HUDEP-2 (cell line): Measurements from ENCODE around the gene LYZL4.

Source experiments
- DNase-seq, 76 experiments: peaks; one replicate each; lab custom pipeline; 2025; ENCODE audit not compliant: unreplicated experiment in 76 of 76; lab: John Stamatoyannopoulos, UW

LYZL4 gene, protein sequence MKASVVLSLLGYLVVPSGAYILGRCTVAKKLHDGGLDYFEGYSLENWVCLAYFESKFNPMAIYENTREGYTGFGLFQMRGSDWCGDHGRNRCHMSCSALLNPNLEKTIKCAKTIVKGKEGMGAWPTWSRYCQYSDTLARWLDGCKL

DNA sequence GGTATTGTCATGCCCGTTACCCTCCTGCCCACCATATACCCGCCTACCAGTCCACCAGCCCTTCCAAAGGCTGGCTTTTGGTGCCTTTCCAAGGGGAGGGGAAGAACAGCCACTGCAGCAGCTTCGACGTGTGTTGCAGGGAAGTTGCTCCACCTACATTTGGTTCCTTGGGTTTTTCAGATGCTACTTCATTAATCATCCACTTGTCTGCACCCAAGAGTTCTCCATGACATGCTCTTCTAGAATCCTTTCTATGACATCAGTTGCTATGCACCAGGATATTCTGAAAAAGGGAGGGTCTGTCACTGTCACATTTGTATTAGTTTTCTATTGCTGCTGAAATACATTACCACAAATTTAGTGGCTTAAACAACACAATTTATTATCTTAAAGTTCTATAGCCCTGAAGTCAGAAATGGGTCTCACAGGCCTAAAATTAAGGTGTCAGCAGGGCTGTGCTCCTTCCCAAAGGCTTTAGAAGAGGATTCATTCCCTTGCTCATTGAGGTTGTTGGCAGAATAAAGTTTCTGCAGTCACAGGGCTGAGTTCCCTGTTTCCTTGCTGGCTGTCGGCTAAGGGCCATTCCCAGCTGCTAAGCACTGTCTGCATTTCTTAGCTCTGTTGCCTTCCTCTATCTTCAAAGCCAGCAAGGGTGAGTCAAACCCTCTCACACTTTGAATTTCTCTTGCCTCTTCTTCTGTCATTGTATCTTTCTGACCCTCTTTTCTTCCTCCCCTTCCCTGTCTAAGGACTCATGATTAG lies at the start of gene LYZL4:
TSS of gene LYZL4 (minus strand) at position 241 of the 762 bp plus-strand sequence. CDS start 3,359 bp downstream, outside the sequence.
- no peak for DNase-seq

DNA sequence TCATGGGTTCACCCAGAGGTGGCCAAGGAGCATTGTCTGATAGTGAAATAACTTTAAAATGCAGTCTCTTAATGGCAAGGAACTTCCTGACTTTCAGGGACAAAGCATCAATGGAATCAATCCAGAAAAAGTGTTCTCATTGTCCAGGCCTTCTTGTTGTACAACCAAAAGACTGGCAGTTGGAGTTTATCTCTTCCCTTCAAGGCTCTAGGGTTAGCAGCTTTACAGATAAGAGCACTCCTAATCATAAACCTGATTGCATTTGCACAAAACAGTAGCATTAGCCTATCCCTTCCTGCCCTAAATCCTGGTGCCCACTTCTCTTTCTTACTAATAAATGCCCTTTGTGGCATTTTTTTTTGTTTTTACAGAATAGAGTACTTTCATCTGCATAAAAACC lies 48.7 kb upstream of the LYZL4 start:
- peak in 1 of 76 experiments; percentile 4 for DNase-seq

DNA sequence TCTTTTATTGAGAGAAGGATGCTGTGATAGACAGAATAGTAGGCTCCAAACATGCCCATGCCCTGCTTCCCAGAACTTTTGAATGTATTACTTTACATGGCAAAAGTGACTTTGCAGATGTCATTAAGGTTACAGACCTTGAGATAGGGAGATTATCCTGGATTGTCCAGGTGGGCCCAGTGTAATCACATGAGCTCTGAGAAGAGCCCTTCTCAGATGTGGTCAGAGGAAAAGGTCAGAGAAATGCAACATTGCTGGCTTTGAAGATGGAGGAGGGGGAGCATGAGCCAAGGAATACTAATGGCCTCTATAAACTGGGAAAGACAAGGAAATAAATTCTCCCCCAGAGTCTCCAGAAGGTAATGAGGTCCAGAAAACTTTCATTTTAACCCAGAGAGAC lies 45.8 kb upstream of the LYZL4 start:
- DNase-seq = no peak

DNA sequence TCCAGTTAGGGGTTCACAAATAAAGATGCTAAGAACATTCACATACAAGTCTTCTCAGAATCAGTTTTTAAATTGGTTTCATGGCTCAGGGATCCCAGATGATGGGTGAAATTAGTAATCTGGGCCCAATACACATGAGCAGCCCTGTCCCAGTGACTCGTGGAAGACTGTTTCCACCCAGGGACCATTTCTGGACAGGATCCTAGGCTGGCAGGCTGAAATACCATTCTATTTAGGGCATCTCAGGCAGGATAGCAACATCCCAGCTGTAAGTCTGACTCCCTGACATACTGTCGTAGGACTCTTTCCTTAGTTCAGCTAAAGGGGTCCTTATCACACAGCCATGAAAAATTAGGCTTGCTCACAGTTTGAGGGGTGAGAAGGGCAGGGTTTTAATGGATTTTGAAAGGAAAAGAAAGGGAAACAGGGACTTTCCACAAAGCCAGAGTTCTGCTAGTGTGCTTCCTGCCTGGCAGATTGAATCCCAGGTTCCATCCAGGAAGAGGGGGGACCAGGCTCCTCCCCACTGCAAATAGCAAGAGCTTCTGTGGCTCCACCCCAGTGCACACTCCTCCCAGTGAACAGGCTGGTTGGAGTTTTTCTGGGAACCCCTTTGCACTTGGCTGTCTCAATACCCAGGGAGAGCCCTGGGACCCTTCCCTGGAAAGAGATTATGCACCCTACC lies 41.3 kb upstream of the LYZL4 start:
- no peak for DNase-seq

DNA sequence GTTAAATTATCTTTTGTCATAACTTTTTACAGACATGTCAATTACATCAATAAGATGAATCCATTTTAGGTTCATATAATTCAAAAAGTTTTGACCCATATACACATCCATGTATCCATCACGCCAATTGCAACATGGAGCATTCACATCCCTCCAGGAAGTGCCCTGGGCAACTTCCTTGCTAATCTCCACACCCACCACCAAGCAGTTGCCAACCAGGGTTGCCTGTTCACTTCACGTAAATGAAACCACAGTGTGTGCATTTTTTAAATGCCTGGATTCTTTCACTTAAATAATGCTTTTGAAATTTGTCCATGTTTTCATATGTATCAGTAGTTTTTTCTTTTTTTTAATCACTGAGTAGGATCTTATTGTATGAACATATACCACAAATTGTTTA lies 40.7 kb upstream of the LYZL4 start:
- DNase-seq = no peak

DNA sequence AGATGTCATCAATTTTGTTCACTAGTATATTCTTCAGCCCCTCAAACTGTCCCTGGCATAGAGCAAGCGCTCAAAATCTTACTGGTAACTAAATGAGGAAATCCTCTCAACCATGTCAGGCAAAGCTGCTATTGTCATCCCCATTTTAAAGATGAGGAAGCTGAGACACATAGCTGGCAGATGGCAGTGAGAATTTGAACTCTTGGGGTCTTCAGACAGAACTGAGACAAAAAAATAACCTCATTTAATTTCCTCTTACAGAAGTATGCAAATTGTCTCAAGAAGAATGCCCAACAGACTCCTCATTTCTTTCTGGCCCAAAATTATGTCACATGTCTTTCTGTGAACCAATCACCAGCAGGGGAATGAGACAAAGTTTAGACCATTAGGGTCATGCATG lies 40.2 kb upstream of the LYZL4 start:
- DNase-seq = no peak

DNA sequence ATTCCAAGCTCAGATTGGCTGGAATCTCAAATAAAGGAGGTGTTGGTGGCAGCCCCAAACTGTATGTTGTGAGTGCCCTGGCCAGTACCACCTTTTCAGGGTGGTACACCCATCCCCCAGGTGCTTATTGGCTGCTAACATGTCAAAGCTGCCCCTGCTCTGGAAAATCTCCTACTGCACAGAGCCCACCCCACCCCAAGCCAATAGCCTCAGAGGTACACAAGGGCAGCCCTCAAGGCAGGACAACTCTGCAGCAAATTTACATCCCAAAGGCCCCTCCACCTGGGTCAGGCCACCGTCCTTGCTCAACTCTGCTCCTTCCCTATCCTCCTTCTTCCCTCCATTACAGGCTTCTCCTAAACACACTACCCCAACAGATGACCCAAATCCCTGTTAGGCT lies 37.1 kb upstream of the LYZL4 start:
- no peak for DNase-seq

DNA sequence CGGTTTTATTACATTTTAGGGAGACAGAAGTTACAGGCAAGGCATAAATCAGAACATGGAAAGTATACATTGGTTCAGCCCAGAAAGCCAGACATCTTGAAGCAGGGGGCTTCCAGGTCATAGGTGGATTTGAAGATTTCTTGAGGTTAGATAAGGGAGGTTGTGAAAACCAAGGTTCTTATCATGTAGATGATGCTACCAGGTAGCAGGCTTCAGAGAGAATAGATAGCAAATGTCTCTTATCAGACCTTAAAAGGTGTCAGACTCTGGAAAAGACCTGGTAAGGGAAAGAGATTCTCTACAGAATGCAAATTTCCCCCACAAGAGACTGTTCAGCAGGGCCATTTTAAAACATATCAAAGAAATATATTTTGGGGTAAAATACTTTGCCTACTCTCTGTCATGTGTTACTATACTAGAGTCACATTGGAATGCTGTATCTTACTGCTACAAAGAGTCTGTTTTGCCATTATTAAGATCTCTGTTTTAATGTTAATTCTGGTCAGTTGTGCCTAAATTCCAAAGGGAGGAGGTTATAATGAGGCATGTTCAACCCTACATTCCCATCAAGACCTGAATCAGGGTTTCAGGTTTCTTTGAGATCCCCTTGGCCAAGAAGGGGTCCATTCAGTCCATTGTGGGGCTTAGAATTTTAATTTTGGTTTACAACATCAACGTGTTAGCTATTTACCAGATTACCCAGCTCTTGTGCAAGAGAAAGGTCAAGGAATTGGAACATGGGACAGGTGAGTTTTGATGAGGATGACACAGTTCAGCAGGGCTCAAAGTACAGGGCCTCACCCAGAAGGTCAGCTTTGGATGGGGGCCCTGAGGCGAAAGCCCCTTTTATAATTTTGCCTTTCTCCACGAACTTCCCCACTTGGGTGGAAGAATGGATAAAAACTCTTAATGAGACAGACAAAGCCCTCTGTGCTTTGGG lies 36.0 kb upstream of the LYZL4 start:
- no peak for DNase-seq

DNA sequence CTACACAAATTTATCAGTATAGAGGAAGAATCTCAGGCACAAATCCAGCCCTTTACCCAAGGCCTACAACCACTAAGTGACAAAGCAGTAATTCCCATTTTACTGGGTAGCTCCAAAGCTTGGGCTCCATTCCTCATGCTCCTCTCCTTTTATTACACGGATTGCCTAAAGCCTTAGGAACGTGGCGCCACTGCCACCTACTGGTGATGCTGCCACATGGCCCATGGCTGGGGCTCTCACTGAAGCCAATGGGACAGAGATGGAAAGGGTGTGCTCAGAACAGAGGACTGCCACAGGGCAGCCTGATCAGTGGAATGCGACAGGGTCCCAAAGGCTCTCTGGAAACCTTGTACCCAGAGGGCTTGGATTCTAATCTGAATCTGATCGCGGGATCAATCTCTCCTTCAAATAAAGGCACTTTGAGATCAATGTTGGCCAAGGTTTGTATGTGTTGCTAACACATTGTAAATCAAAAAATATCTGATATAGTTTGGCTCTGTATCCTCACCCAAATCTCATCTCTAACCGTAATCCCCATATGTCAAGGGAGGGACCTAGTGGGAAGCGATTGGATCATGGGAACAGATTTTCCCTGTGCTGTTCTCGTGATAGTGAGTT lies 33.5 kb upstream of the LYZL4 start:
- peak in 68 of 76 experiments; percentile 2 to 82 (median 48) for DNase-seq

DNA sequence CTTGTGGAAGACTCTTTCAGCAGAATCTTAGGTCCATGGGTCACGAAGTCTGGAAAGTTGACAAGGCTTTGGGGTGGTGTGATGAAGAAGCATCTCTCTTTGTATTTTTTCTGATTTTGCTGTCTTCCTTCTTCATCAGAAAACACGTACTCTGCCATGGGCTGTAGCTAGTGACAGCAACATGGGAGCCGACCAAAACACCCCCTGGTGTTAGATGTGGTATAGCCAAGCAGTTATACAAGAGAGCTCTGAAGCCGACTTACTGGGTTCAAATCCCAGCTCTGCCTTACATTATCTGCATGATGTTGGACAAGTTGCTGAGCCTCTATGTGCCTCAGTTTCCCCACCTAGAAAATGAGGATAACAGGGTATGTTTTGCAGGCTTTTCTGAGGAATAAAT lies 32.9 kb upstream of the LYZL4 start:
- no peak for DNase-seq

DNA sequence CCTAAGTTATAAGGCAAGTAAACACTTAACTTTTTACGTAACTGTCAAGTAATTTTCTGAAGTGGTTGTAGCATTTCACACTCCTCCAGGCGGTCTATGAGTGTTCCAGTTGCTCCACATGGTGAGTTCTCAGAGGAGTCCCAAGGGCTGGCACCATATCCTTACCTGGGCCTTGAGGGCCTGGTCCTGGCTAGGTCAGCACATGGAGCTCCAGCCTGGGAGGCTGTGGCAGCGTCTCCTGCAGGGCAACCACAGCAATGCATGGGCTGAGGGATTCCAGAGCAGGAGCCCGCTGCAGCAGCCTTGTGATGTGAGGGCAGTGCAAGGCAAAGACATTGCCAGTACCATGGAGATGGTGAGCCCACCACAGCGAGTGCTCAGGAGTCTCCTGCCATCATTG lies 32.2 kb upstream of the LYZL4 start:
- DNase-seq = peak in 2 of 76 experiments; percentile 1

DNA sequence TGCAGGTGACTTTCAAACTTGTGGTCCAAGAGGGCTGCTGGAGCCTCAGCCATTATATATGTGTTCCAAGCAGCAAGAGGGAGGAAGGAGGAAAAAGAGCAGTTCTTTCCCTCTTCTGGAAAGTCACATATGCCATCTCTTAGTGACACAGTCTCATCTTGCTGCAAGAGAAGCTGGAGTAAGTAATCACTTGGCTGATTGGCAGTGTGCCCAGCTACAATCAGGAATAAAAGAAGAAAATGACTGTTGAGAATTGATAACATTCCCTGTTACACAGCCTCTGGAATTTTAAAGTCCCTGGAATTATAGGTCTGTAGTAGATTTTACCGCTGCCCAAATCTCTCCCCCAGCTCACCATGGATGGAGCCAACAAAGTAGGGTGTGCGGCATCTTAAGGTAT lies 31.4 kb upstream of the LYZL4 start:
- DNase-seq = no peak

DNA sequence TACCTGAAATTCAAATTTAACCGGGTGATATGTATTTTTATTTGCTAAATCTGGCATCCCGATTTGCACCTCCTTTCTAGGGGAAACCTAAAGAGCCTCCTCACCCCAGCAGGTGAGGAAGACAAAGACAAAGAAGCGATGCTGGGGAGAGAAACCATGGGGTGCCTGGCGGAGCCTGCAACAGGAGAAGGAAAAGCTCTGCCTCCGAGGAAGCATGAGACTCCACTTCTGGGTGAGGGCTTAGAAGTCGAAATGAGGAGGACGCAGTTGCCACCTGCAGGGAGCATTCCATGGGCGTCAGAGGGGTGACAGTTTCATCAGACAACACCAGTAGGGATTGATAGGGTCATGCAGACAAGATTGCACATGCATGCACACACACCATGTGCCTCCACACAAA lies 30.5 kb upstream of the LYZL4 start:
- no peak for DNase-seq

DNA sequence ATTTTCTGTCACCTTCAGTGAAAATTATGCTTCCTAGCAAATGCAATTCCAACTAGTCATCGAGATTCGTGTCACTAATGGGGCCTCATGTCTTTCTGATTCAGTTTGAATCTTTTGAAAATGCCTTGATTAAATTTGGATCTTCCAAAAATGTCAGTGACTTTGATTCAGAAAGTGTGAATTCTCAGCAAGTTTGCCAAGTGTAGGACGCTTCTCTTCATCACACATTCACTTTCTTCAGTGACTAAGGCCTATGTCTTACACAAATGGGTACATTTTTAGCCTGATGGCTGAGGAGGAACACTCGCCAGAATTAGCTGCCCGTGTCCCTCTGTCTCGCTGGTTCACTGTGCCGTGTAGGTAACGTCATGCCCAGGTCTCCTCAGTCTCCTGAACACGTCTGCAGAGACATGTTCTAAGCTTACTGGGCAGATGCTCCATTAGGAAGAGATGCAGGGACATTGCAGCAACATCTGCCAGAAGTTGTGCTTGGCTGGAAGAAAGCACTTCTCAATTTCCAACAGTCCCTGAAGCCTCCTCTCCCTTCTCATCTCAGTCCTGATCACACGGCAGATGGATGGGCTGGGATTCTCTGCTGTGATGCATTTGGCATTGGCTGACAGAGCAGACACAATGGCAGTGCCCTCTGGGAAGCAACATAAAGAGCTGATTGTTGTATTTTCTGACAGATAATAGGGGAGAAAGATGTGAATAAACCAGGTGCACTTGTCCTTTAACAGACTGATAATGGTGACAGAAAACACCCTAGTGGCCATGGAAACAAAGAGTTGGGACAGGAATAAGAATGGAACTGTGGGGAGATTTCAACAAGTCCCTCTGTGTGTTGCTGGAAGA lies 29.1 kb upstream of the LYZL4 start:
- no peak for DNase-seq

DNA sequence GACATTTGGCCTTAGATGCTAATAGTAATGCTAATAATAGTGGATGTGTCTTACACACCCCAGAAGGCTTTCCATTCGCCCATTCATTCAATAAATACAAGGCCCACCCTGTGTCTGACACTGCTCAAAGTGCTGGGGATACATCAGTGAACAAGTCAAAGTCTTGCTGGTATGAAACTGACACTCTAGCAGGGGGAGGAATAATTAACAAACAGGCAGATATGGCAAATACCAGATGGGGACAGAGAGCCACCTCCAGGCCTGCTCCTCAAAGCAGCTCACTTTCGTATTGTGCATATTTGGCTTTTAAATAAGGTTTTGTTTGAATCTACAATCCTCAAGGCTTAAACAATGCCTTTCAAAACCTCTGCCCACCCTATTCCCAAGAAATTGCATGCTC lies 28.3 kb upstream of the LYZL4 start:
- DNase-seq = no peak

DNA sequence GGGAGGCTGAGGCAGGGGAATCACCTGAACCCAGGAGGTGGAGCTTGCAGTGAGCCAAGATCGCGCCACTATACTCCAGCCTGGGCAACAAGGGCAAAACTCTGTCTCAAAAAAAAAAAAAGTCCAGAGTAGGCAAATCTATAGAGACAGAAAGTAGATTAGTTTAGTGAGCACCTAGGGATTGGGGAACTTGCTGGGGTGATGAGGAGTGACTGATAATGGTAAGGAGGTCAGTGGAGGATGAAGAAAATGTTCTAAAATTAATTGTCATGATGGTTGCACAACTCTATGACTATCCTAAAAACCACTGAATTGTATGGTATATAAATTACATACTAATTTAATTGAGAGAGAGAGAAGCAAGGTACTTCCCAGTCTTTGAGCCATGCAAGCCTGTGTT lies 27.8 kb upstream of the LYZL4 start:
- no peak for DNase-seq

DNA sequence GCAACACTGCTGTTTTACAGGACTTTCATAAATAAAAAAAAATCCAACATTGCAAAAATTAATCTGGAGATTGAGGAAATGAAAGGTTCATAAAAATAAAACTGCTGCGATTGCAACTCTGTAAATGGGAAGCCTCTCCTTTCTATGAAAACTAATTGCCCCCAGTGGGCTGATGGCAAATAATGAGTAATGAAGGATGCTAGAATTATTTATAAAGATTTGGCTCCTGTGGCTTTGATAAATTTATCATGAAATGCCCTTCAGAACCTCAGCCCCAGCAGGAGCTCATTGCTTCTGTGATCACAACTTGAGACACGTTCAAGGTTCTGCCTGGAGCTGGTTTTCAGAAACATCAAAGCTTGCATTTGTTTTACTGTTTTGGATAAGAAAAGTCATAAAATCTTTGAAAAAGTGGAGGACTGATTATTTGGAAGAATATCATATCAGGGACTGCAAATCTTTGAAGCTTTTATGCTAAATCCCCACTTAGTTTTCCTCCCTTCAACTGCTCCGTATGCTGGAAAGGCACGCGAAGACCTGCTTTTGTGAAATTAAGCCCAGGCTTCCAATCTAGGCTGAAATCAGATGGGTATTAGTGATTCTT lies 24.5 kb upstream of the LYZL4 start:
- no peak for DNase-seq

DNA sequence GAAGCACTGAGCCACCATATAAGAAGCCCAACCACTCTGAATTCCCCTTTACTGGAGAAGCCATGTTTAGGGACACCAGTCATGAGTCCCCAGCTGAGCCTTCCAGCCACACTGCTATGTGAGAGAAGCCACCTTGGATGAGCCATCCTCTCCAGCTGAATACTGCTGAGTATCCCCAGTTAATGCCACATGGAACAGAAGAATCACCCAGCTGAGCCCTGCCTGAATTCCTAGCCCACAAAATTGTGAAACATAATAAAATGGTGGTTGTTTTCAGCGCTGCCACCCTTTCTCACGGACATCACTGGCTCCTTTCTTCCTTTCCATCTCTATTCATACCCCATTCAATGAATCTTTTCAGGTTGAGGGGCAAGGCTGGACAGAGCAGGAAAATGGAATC lies 22.1 kb upstream of the LYZL4 start:
- DNase-seq = no peak
